Thoracic aorta (tissue), 2 donors: ENCODE results near the gene KIF26B. TPM values are rescaled to one million over a fixed set of nuclear protein-coding genes. Genes with fewer than 3 reads are reported as not detected.

Experiments used
- ATAC-seq: fragments of 150-250 bp; one replicate; pipeline ENCODE4 v1.8.0; 2017; ENCODE audit warnings: low read depth; ENCODE audit not compliant: insufficient number of reproducible peaks, low FRiP score
- DNase-seq: peaks from one replicate; pipeline ENCODE4 v3.0.0-alpha.2; 2020; ENCODE audit warnings: low spot score
- H3K27ac ChIP-seq, 2 donors: fragments of 200-600 bp; sonication (generic); 1 replicate in 1 of 2; 2 replicates in 1 of 2; pipeline ENCODE4 v1.5.1; 2016; ENCODE audit warnings: mild to moderate bottlenecking in 2 of 2, moderate library complexity in 2 of 2
- H3K27me3 ChIP-seq: fragments of 200-600 bp; sonication (generic); replicated peaks from 2 replicates; pipeline ENCODE4 v1.6.0; 2016; ENCODE audit warnings: mild to moderate bottlenecking; ENCODE audit not compliant: insufficient read depth
- H3K36me3 ChIP-seq: fragments of 200-600 bp; sonication (generic); one replicate; pipeline ENCODE4 v1.5.1; 2016
- H3K4me1 ChIP-seq, 2 donors: fragments of 200-600 bp; sonication (generic); 1 replicate in 1 of 2; 2 replicates in 1 of 2; pipeline versions ENCODE4 v1.5.1 to v1.6.0; 2016; ENCODE audit warnings: low read depth in 2 of 2, mild to moderate bottlenecking in 1 of 2; ENCODE audit not compliant: control insufficient read depth in 1 of 2
- H3K4me3 ChIP-seq: fragments of 200-600 bp; sonication (generic); 2 replicates; pipeline ENCODE4 v1.5.1; 2016; ENCODE audit warnings: mild to moderate bottlenecking
- H3K9me3 ChIP-seq: fragments of 200-600 bp; sonication (generic); 2 replicates; pipeline ENCODE4 v1.5.1; 2016
- CTCF ChIP-seq: fragments of 200-600 bp; sonication (generic); IDR thresholded peaks from one replicate; pipeline ENCODE4 v1.5.1; 2019; ENCODE audit warnings: antibody characterized with exemption
- total RNA-seq, 2 donors: library from RNA; depleted of rRNA; stranded (reverse); fragments of >200 nt; gene quantifications; one replicate each; pipeline versions ENCODE4 v1.1.0 to v1.2.3, GENCODE V29; 2016

The KIF26B gene
- total RNA-seq, 2 donors from 2014 or later = 0.14 to 0.41 TPM

DNA sequence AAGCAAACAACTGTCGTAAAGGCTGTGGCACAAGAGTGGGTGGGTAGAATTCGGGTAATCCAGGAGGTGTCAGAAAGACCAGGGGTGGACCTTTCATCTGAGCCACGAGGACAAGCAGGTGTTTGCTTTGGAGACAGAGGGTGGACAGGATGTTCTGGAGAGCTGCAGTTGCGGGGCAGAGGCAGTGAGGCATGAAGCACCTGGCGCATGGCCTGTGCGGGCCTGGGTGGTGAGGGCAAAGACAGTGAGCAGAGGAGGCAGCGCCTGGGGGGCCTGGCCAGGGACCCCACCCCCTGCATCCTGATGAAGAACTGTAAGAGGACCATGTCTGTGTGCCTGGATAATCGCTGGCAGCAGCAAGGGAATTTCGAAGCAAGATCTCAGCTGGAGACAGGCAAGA, 24.9 kb downstream of the KIF26B start:
- Histone ChIP-seq H3K36me3 (no peaks in the 10 kb centered on the region), H3K4me1 (no peaks in the 10 kb centered on the region), H3K27ac (no peak overlapping the region), H3K4me3 (no peak overlapping the region), H3K9me3 (no peaks in the 10 kb centered on the region), H3K27me3 (no peaks in the 10 kb centered on the region)
- ATAC-seq (no peak), DNase-seq (no peak)
- no peak for TF ChIP-seq CTCF

DNA sequence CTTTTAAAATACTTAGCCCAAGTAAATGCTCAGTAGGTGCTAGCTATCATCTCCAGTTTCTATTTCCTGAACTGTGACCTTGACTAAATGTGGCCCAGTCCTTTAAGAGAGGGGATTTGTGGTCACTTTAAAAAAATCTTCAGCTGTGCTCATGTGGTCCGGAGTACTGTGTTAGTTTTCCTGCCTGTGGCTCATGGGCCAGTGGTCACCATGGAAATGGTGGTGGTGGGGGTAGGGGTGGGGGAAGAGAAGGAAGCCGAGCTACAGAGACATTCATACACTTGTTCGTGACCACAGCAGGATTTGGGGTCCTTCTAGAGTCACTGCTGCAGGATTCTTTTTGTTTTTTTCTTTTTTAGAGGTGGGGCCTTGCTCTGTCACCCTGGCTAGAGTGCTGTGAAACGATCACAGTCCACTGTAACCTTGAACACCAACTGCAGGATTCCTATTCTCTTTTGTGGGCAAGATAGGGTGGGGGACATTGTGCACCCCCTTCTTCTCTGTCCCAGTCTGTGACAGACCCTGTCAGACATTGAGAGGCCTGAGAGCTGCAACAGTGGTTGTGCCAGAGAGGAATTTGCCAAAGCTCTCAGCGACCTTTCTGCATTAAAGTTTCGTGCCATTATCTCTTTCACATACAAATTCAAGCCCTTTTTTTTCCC, 25.8 kb downstream of the KIF26B start:
- TF ChIP-seq CTCF = no peak
- no peak for DNase-seq
- no peaks in the 10 kb centered on the region for H3K27me3 ChIP-seq
- ATAC-seq = no peak
- H3K27ac ChIP-seq = no peak overlapping the region
- no peak overlapping the region for H3K4me3 ChIP-seq
- H3K9me3 ChIP-seq = no peaks in the 10 kb centered on the region
- no peaks in the 10 kb centered on the region for H3K4me1 ChIP-seq
- no peaks in the 10 kb centered on the region for H3K36me3 ChIP-seq

GRCh38 chr1:245181158-245181517, 26.4 kb downstream of the KIF26B start:
- Histone ChIP-seq H3K4me3 (no peak overlapping the region), H3K9me3 (no peaks in the 10 kb centered on the region), H3K27ac (no peak overlapping the region), H3K27me3 (no peaks in the 10 kb centered on the region), H3K4me1 (no peaks in the 10 kb centered on the region), H3K36me3 (no peaks in the 10 kb centered on the region)
- no peak for TF ChIP-seq CTCF
- ATAC-seq (no peak), DNase-seq (no peak)

DNA sequence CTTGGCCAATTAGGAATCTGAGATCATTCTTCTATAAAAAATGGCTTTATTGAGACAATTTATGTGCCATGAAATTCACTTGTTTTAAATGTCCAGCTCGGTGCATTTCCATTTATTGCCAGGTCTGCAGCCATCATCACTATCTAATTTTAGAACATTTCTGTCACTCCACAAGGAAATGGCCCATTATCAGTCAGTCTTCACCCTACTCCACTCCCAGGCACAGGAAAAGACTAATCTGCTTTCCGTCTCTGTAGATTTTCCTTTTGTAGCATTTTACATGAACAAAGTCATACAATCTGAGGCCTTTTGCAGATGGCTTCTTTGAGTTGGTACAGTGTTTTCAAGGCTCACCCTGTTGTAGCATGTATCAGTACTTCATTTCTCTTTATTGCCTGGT, 27.2 kb downstream of the KIF26B start:
- Histone ChIP-seq H3K4me3 (no peak overlapping the region), H3K27ac (no peak overlapping the region), H3K9me3 (no peaks in the 10 kb centered on the region), H3K27me3 (no peaks in the 10 kb centered on the region), H3K4me1 (no peaks in the 10 kb centered on the region), H3K36me3 (no peaks in the 10 kb centered on the region)
- ATAC-seq (no peak), DNase-seq (no peak)
- no peak for TF ChIP-seq CTCF

- no peak overlapping the region for H3K4me3 ChIP-seq
- no peaks in the 10 kb centered on the region for H3K9me3 ChIP-seq
- ATAC-seq (no peak), DNase-seq (no peak)
- no peaks in the 10 kb centered on the region for H3K4me1 ChIP-seq
- H3K36me3 ChIP-seq = no peaks in the 10 kb centered on the region
- H3K27me3 ChIP-seq = no peaks in the 10 kb centered on the region
- TF ChIP-seq CTCF = no peak
- H3K27ac ChIP-seq = no peak overlapping the region
These were observed 28.6 kb downstream of the KIF26B start for GRCh38 chr1:245183429-245183828.
